ENCODE measurements around the gene SCRT2.
"Not testable (repeated sequence)": the region's sequence is repeated elsewhere in the genome, so short reads cannot be mapped to it uniquely, and the experiment has no call there.

The SCRT2 gene

GRCh38 chr20:650954-651353 is 24.6 kb downstream of the SCRT2 start:
- DNase-seq, result no peak

- no peak for DNase-seq
These were observed 25.3 kb downstream of the SCRT2 start for GRCh38 chr20:650281-650680.

- DNase-seq, result no peak
These were observed 28.1 kb downstream of the SCRT2 start for GRCh38 chr20:647479-648019.

- DNase-seq, result no peak
These were observed 28.8 kb downstream of the SCRT2 start for GRCh38 chr20:646868-647233.

GRCh38 chr20:646107-646867 is 29.3 kb downstream of the SCRT2 start:
- DNase-seq, result no peak

GRCh38 chr20:645318-646106 is 30.1 kb downstream of the SCRT2 start:
- DNase-seq, result peak; percentile 64 to 74

- no peak for DNase-seq
These were observed 30.8 kb downstream of the SCRT2 start for GRCh38 chr20:644692-645317.

GRCh38 chr20:642398-643174 is 33.0 kb downstream of the SCRT2 start:
- DNase-seq, result no peak

- not testable (repeated sequence) for DNase-seq
These were observed 33.6 kb downstream of the SCRT2 start for GRCh38 chr20:642013-642397.

GRCh38 chr20:641516-641875 is 34.1 kb downstream of the SCRT2 start:
- DNase-seq, result no peak

- DNase-seq, result no peak
These were observed 34.7 kb downstream of the SCRT2 start for GRCh38 chr20:640674-641515.

- no peak for DNase-seq
These were observed 37.0 kb downstream of the SCRT2 start for GRCh38 chr20:638579-638978.

GRCh38 chr20:637559-637958 is 38.0 kb downstream of the SCRT2 start:
- no peak for DNase-seq

GRCh38 chr20:635893-636338 is 39.7 kb downstream of the SCRT2 start:
- no peak for DNase-seq

- no peak for DNase-seq
These were observed 40.3 kb downstream of the SCRT2 start for GRCh38 chr20:635028-635892.

- no peak for DNase-seq
These were observed 41.3 kb downstream of the SCRT2 start for GRCh38 chr20:634148-634925.

- no peak for DNase-seq
These were observed 44.5 kb downstream of the SCRT2 start for GRCh38 chr20:631101-631500.

- DNase-seq, result no peak
These were observed 49.0 kb downstream of the SCRT2 start for GRCh38 chr20:626579-626978.

GRCh38 chr20:625360-625932 is 50.2 kb downstream of the SCRT2 start:
- no peak for DNase-seq

- DNase-seq, result no peak
These were observed 51.9 kb downstream of the SCRT2 start for GRCh38 chr20:623704-624103.
